Measurements from ENCODE around the gene DDX46. TPM values are rescaled to one million over a fixed set of nuclear protein-coding genes. Genes with fewer than 3 reads are reported as not detected.
"Not testable (repeated sequence)": the region's sequence is repeated elsewhere in the genome, so short reads cannot be mapped to it uniquely, and the experiment has no call there.

The DDX46 gene
- total RNA-seq, 2 experiments from 2014 or later: 35.5 to 35.8 TPM

DNA sequence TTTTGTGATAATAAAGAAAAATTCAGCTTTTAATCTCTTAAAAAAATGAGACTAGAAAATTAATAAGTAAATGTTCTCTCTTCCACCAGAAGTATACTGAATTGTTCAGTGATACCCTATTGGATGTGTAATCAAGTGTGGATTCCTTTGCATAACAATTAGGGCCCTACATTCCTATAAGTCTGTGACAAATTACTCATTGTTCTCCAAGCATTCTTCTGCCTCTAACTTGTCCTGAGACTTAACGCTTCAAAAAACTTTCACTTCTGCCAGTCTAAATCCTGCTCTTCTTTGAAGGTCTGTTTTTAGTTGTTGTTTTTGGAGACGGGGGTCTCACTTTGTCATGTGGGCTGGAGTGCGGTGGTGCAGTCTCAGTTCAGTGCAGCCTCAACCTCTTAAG is 9.2 kb upstream of the DDX46 start:
- no peaks in the 10 kb centered on the region for H3K4me1 ChIP-seq (ENCODE audit: insufficient read depth, low read length)
- no peaks in the 10 kb centered on the region for H3K9me3 Mint-ChIP-seq
- no peaks in the 10 kb centered on the region for H3K36me3 ChIP-seq (ENCODE audit: insufficient read depth, low read length)
- no peaks in the 10 kb centered on the region for H3K27me3 ChIP-seq (ENCODE audit: control insufficient read depth in 1 of 2, insufficient read depth in 2 of 2, low read length in 2 of 2)
- CTCF ChIA-PET: interaction anchor here (0.6 to 2.4 kb wide), 3 partner anchors 9 to 113 kb away, joined by 3 to 5 read pairs (median 4); partner anchors contain the start of genes CAMLG and DDX46
- no peak overlapping the region for H3K27ac ChIP-seq (ENCODE audit: low read depth in 1 of 2, low read length in 2 of 2)
- H3K4me3 Mint-ChIP-seq: no peak overlapping the region
- ATAC-seq (ENCODE audit: poor library complexity): no peak
- intact Hi-C loops (cut with DNase I, micrococcal nuclease): no loop called here
- TF ChIP-seq, protein P1, sequence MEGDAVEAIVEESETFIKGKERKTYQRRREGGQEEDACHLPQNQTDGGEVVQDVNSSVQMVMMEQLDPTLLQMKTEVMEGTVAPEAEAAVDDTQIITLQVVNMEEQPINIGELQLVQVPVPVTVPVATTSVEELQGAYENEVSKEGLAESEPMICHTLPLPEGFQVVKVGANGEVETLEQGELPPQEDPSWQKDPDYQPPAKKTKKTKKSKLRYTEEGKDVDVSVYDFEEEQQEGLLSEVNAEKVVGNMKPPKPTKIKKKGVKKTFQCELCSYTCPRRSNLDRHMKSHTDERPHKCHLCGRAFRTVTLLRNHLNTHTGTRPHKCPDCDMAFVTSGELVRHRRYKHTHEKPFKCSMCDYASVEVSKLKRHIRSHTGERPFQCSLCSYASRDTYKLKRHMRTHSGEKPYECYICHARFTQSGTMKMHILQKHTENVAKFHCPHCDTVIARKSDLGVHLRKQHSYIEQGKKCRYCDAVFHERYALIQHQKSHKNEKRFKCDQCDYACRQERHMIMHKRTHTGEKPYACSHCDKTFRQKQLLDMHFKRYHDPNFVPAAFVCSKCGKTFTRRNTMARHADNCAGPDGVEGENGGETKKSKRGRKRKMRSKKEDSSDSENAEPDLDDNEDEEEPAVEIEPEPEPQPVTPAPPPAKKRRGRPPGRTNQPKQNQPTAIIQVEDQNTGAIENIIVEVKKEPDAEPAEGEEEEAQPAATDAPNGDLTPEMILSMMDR (IDR thresholded peaks at IDR 0.05): no peak
- POLR2A ChIA-PET: no interaction called here
- DNase-seq: no peak
- H3K27ac Mint-ChIP-seq: no peak overlapping the region
- no peak overlapping the region for H3K4me3 ChIP-seq (ENCODE audit: low read length)
- H3K36me3 Mint-ChIP-seq (ENCODE audit: low read depth): peaks cover 20% of the 10 kb centered on the region
- no peaks in the 10 kb centered on the region for H3K27me3 Mint-ChIP-seq
- no peaks in the 10 kb centered on the region for H3K4me1 Mint-ChIP-seq (ENCODE audit: low read depth)
- no peaks in the 10 kb centered on the region for H3K9me3 ChIP-seq (ENCODE audit: control insufficient read depth in 1 of 2, insufficient read depth in 1 of 2, low read length in 2 of 2)

GRCh38 chr5:134758176-134758503 is 439 bp upstream of the DDX46 start:
- intact Hi-C loops (cut with DNase I, micrococcal nuclease): loop anchor here (1.0 to 10.0 kb wide), 6 partner anchors 20 to 1796 kb away; partner anchors contain the start of genes CAMLG (in 2 of the 2), AFF4 (in 1 of the 2), JADE2 (in 1 of the 2) and PPP2CA (in 1 of the 2)
- peak overlapping the region; percentile 100 for H3K4me3 Mint-ChIP-seq
- POLR2A ChIA-PET: interaction anchor here (0.6 to 4.2 kb wide), 10 partner anchors 17 to 1706 kb away, joined by 3 to 71 read pairs (median 4); partner anchors contain the start of genes CAMLG, HSPA4, PCBD2 and PPP2CA
- peak overlapping the region; percentile 95 for H3K27ac Mint-ChIP-seq
- no peaks in the 10 kb centered on the region for H3K9me3 Mint-ChIP-seq
- peaks cover 38% of the 10 kb centered on the region for H3K4me1 Mint-ChIP-seq (ENCODE audit: low read depth)
- H3K27me3 Mint-ChIP-seq: no peaks in the 10 kb centered on the region
- DNase-seq (peak in 1 of 14 experiments; percentile 2), ATAC-seq (ENCODE audit: poor library complexity) (no peak)
- TF ChIP-seq, protein P1 (IDR thresholded peaks at IDR 0.05): no peak
- Histone ChIP-seq H3K27me3 (ENCODE audit: control insufficient read depth in 1 of 2, insufficient read depth in 2 of 2, low read length in 2 of 2) (no peaks in the 10 kb centered on the region), H3K27ac (ENCODE audit: low read depth in 1 of 2, low read length in 2 of 2) (peak overlapping the region; percentile 46 to 76), H3K4me3 (ENCODE audit: low read length) (peak overlapping the region; percentile 91), H3K4me1 (ENCODE audit: insufficient read depth, low read length) (peaks cover 22% of the 10 kb centered on the region), H3K9me3 (ENCODE audit: control insufficient read depth in 1 of 2, insufficient read depth in 1 of 2, low read length in 2 of 2) (no peaks in the 10 kb centered on the region), H3K36me3 (ENCODE audit: insufficient read depth, low read length) (peaks cover under 1% of the 10 kb centered on the region)
- CTCF ChIA-PET: interaction anchor here (1.0 to 5.3 kb wide), 10 partner anchors 12 to 347 kb away, joined by 3 to 78 read pairs (median 4); partner anchors contain the start of genes C5orf24, CAMLG, CDKN2AIPNL and PCBD2
- peaks cover 15% of the 10 kb centered on the region for H3K36me3 Mint-ChIP-seq (ENCODE audit: low read depth)

DNA sequence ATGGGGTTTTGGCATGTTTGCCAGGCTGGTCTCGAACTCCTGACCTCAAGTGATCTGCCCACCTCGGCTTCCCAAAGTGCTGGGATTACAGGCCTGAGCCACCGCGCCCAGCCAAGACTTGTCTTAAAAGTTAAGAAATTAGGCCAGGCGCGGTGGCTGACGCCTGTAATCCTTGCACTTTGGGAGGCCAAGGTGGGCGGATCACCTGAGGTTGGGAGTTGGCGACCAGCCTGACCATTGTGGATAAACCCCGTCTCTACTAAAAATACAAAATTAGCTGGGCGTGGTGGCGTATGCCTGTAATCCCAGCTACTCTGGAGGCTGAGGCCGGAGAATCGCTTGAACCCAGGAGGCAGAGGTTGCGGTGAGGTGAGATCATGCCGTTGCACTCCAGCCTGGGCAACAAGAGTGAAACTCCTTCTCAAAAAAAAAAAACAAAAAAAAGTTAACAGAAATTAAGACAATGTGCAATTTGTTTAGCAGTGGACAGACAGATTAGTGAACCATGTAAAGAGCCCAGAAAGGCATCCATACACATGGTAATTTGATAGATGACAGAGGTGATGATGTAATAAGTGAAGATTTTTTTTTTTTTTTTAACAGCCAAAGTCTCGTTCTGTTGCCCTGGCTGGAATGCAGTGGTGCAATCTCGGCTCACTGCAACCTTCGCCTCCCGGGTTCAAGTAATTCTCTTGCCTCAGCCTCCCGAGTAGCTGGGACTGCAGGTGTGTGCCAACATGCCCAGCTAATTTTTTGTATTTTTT is 9.1 kb downstream of the DDX46 start:
- DNase-seq; H3K4me1 Mint-ChIP-seq (ENCODE audit: low read depth); H3K27me3 Mint-ChIP-seq; POLR2A ChIA-PET; ATAC-seq (ENCODE audit: poor library complexity); H3K27ac ChIP-seq (ENCODE audit: low read depth in 1 of 2, low read length in 2 of 2); H3K27me3 ChIP-seq (ENCODE audit: control insufficient read depth in 1 of 2, insufficient read depth in 2 of 2, low read length in 2 of 2); H3K27ac Mint-ChIP-seq; CTCF ChIA-PET; H3K9me3 Mint-ChIP-seq; H3K4me1 ChIP-seq (ENCODE audit: insufficient read depth, low read length); H3K9me3 ChIP-seq (ENCODE audit: control insufficient read depth in 1 of 2, insufficient read depth in 1 of 2, low read length in 2 of 2); H3K4me3 ChIP-seq (ENCODE audit: low read length); intact Hi-C loops (cut with DNase I, micrococcal nuclease); H3K4me3 Mint-ChIP-seq: not testable (repeated sequence)
- peaks cover 84% of the 10 kb centered on the region for H3K36me3 Mint-ChIP-seq (ENCODE audit: low read depth)
- H3K36me3 ChIP-seq (ENCODE audit: insufficient read depth, low read length): peaks cover 78% of the 10 kb centered on the region
